MCF 10A (cell line): Measurements from ENCODE around the gene FAM117A. TPM values are rescaled to one million over a fixed set of nuclear protein-coding genes. Genes with fewer than 3 reads are reported as not detected.

Experiments used
- BruUV-seq: library from RNA; stranded (reverse); fragments of 400-500 nt; replicated peaks from 2 replicates; lab custom pipeline; 2021; lab: Mats Ljungman, UMichigan
- CTCF ChIA-PET: fragments of 300-600 bp; sonication (Branson Sonifier 250); formaldehyde crosslinking; extraction: SDS; loops from one replicate; lab custom pipeline; 2021; ENCODE audit warnings: antibody characterized with exemption, inconsistent platforms; lab: Yijun Ruan, JAX
- POLR2A ChIA-PET: fragments of 300-600, 350-650 bp; sonication (Branson Sonifier 250); formaldehyde crosslinking; extraction: SDS; loops from one replicate; lab custom pipeline; 2020; ENCODE audit warnings: antibody characterized with exemption, inconsistent platforms; lab: Yijun Ruan, JAX
- DNase-seq: peaks from one replicate; pipeline ENCODE4 v3.0.0-alpha.2; 2018; ENCODE audit not compliant: unreplicated experiment
- H3K27ac Mint-ChIP-seq: one replicate; pipeline ENCODE4 v1.8.0; 2022; ENCODE audit warnings: mild to moderate bottlenecking, low read depth, mixed read lengths; ENCODE audit not compliant: unreplicated experiment
- H3K27me3 Mint-ChIP-seq: one replicate; pipeline ENCODE4 v1.8.0; 2022; ENCODE audit warnings: mixed read lengths; ENCODE audit not compliant: insufficient read depth, unreplicated experiment
- H3K36me3 Mint-ChIP-seq: one replicate; pipeline ENCODE4 v1.8.0; 2022; ENCODE audit warnings: mild to moderate bottlenecking, moderate library complexity, mixed read lengths; ENCODE audit not compliant: insufficient read depth, unreplicated experiment
- H3K4me1 Mint-ChIP-seq: one replicate; pipeline ENCODE4 v1.8.0; 2022; ENCODE audit warnings: mixed read lengths; ENCODE audit not compliant: insufficient read depth, unreplicated experiment
- H3K4me3 Mint-ChIP-seq: one replicate; pipeline ENCODE4 v1.8.0; 2022; ENCODE audit warnings: mild to moderate bottlenecking, moderate library complexity, mixed read lengths; ENCODE audit not compliant: unreplicated experiment
- H3K9me3 Mint-ChIP-seq: one replicate; pipeline ENCODE4 v1.8.0; 2022; ENCODE audit warnings: mixed read lengths; ENCODE audit not compliant: unreplicated experiment
- intact Hi-C: fragments of 100-400 bp; cut with micrococcal nuclease; formaldehyde crosslinking; loops from 2 replicates; pipeline ENCODE4 v1.14.1; 2022
- total RNA-seq: library from RNA; stranded (reverse); gene quantifications from 2 replicates; pipeline ENCODE4 v1.2.3, GENCODE V29; 2022
- TF ChIP-seq, protein P1 (sequence below): fragments of 200-600 bp; IDR thresholded peaks from one replicate; pipeline ENCODE4 v1.8.0; 2022; ENCODE audit warnings: antibody characterized with exemption, mild to moderate bottlenecking; ENCODE audit not compliant: unreplicated experiment

Gene FAM117A
- total RNA-seq, 1 experiment from 2014 or later: 2.0 TPM

DNA sequence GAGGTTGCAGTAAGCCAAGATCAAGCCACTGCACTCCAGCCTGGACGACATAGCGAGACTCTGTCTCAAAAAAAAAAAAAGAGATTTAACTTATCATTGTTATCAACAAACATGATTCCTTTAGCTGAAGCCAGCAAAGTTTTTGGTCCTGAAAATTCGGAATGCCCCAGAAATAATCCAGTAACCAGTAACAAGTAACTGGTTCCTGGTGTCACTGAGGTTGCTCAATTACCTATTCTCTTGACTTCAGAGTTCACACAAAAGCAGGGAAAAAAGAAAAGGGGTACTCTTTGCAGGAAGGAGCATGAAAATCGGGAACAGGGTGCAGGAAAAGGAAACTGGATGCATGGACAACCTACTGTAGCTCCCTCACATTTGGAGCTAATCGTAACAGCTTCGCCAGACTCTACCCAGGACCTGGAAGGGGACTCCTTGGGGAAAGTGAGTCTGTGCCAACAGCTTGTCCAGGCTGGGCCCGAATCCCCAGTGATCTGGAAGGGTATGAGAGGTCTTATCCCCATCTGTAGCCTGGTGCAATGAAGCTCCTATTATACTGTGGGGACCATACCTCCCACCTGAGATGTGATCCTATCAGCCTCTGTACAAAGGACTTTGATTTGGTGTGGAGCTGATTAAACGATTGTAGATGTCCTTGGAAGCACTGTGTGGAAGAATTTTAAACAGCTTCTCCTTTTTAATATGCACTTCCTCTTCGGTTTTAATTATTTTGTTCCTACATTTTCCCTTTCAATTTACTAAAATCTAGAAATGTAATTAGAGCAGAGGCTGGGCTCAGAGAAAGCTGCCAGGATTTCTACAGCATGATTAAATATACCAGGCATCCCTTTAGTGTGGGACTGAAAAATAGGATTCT, 82.6 kb downstream of the FAM117A start:
- no peaks in the 10 kb centered on the region for H3K27me3 Mint-ChIP-seq
- H3K4me3 Mint-ChIP-seq: no peak overlapping the region
- TF ChIP-seq, protein P1, sequence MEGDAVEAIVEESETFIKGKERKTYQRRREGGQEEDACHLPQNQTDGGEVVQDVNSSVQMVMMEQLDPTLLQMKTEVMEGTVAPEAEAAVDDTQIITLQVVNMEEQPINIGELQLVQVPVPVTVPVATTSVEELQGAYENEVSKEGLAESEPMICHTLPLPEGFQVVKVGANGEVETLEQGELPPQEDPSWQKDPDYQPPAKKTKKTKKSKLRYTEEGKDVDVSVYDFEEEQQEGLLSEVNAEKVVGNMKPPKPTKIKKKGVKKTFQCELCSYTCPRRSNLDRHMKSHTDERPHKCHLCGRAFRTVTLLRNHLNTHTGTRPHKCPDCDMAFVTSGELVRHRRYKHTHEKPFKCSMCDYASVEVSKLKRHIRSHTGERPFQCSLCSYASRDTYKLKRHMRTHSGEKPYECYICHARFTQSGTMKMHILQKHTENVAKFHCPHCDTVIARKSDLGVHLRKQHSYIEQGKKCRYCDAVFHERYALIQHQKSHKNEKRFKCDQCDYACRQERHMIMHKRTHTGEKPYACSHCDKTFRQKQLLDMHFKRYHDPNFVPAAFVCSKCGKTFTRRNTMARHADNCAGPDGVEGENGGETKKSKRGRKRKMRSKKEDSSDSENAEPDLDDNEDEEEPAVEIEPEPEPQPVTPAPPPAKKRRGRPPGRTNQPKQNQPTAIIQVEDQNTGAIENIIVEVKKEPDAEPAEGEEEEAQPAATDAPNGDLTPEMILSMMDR: no peak
- DNase-seq: no peak
- H3K9me3 Mint-ChIP-seq: no peaks in the 10 kb centered on the region
- ChIA-PET POLR2A (interaction anchor here (1.1 to 1.2 kb wide), 2 partner anchors 34 to 111 kb away, joined by 3 read pairs; no protein-coding TSS in a partner anchor), CTCF (interaction anchor here (0.7 to 1.3 kb wide), 5 partner anchors 13 to 273 kb away, joined by 3 to 5 read pairs (median 4); no protein-coding TSS in a partner anchor)
- no peaks in the 10 kb centered on the region for H3K4me1 Mint-ChIP-seq
- no peak overlapping the region for H3K27ac Mint-ChIP-seq
- H3K36me3 Mint-ChIP-seq: peaks cover 11% of the 10 kb centered on the region
- intact Hi-C loops: no loop called here
- no TSS peak for BruUV-seq

DNA sequence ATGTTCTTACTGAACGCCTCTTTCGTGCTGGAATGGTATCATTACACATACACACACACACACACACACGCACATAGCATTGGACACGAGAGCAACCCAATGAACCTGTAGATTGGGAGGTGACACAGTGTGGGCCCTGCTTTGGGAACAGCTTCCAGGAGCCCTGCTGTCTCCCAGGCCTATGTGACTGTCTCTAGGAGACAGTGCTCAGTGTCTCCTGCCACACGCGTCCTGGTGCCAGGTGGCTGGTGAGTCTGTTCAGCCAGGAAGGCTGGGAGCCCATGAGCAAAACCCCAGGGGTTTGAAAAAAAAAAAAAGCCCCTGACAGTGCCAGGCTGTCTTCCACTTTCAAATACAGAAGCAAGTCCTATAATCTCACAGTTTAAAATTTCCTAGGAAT, 83.6 kb downstream of the FAM117A start:
- no peaks in the 10 kb centered on the region for H3K4me1 Mint-ChIP-seq
- H3K27ac Mint-ChIP-seq: no peak overlapping the region
- ChIA-PET POLR2A (interaction anchor here (1.1 kb wide), 1 partner anchor 33 kb away, joined by 3 read pairs; no protein-coding TSS in a partner anchor), CTCF (interaction anchor here (0.6 to 1.0 kb wide), 4 partner anchors 113 to 616 kb away, joined by 3 to 5 read pairs (median 3); no protein-coding TSS in a partner anchor)
- no peaks in the 10 kb centered on the region for H3K27me3 Mint-ChIP-seq
- no peaks in the 10 kb centered on the region for H3K9me3 Mint-ChIP-seq
- H3K4me3 Mint-ChIP-seq: no peak overlapping the region
- TF ChIP-seq, protein P1: no peak
- intact Hi-C loops: no loop called here
- no TSS peak for BruUV-seq
- H3K36me3 Mint-ChIP-seq: peaks cover 11% of the 10 kb centered on the region
- DNase-seq: no peak

DNA sequence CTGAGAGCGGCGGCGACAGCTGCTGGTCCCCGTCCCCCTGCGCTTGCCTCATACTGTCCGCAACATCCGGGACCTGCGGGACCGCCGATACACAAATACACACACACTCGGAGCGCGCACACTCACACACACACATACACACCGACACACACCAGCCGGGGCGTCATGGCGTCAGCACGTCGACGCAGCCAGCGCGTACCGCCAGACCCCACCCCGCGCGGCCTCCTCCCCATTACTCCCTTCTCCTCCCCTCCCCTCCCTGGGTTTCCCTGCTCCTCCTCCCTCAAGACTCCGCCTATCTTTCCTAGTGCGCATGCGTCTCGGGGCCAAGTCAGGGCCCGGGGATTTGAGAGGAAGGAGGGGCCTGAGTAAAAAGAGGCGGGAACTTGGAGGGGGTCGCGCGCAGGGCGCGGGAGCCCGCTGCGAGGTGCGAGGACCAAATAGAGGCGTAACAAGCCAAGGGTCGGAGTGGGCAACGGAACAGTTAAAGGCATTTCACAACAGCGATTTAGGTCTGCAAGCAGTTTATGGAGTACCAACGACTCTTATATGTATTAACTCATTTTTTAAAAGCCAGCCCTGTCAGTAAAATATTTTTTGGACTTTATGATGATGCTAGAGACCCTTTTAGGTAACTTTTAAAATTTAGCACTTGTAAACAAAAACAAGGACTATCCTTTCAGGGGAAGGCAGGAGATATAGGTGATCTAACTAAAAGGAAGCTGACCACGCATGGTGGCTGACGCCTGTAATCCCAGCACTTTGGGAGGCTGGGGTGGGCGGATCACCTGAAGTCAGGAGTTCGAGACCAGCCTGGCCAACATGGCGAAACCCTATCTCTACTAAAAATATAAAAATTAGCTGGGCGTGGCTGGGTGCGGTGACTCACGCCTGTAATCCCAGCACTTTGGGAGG, 85.7 kb downstream of the FAM117A start, which contains the start of gene SPOP:
TSS of gene SPOP (minus strand) at position 165 of the 915 bp plus-strand sequence. CDS start 55,287 bp downstream, outside the sequence.
- intact Hi-C loops: loop anchor here (1.0 to 5.0 kb wide), 2 partner anchors 32 to 106 kb away; no protein-coding TSS in a partner anchor
- CTCF ChIA-PET: interaction anchor here (1.6 to 1.7 kb wide), 3 partner anchors 18 to 109 kb away, joined by 4 to 6 read pairs (median 6); no protein-coding TSS in a partner anchor
- peak within 1 kb of the TSS; percentile 57 for H3K27ac Mint-ChIP-seq

More for the DNA sequence above, 85.7 kb downstream of the FAM117A start, which contains the start of gene SPOP:
- Mint-ChIP-seq H3K9me3 (no peaks in the 10 kb centered on the region), H3K36me3 (peaks cover 11% of the 10 kb centered on the region), H3K4me1 (peaks cover 10% of the 10 kb centered on the region), H3K4me3 (peak within 1 kb of the TSS; percentile 77), H3K27me3 (no peaks in the 10 kb centered on the region)
- peak; percentile 99 for DNase-seq
- BruUV-seq: no TSS peak
- POLR2A ChIA-PET: interaction anchor here (0.6 to 3.6 kb wide), 11 partner anchors 14 to 1043 kb away, joined by 3 to 39 read pairs (median 4); partner anchors contain the start of gene KAT7
- TF ChIP-seq, protein P1: no peak
